GM12873 (cell line): ENCODE measurements around the gene PLXNC1.

ENCODE experiments used
- TF ChIP-seq, protein P1 (sequence below): IDR thresholded peaks from 2 replicates; pipeline ENCODE4 v1.5.1; 2012; ENCODE audit warnings: low read depth, mild to moderate bottlenecking, moderate library complexity, low read length, control low read depth; ENCODE audit not compliant: insufficient read depth; ENCODE audit errors: missing control alignments

Gene PLXNC1

DNA sequence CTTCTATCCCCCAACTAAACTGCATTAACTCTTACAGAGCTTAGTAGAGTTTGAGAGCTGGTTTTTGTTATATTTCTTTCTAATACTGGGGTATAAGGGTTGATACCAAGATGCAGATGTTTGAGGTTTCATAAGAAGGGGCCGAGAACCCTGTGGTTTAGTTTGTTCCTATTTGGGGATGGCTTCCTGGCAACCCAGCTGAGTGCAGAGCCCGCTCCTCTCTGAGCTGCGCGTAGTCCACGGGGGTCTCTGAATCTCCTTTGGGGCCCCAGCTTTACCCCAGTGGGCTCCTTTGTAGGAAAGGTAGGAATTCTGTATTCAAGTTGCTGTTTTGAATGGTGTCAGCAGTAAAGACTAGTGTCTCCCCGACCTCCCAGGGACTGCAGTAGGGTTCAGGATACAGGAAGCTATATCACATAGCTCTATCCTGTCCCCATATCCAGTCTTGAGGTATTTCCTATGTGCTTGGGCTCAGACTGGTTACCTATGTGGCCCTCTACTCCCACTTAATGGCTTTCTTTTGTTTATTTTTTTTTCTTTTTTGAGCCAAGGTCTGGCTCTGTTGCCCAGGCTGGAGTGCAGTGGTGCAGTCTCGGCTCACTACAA lies 25.4 kb downstream of the PLXNC1 start:
- TF ChIP-seq, protein P1, sequence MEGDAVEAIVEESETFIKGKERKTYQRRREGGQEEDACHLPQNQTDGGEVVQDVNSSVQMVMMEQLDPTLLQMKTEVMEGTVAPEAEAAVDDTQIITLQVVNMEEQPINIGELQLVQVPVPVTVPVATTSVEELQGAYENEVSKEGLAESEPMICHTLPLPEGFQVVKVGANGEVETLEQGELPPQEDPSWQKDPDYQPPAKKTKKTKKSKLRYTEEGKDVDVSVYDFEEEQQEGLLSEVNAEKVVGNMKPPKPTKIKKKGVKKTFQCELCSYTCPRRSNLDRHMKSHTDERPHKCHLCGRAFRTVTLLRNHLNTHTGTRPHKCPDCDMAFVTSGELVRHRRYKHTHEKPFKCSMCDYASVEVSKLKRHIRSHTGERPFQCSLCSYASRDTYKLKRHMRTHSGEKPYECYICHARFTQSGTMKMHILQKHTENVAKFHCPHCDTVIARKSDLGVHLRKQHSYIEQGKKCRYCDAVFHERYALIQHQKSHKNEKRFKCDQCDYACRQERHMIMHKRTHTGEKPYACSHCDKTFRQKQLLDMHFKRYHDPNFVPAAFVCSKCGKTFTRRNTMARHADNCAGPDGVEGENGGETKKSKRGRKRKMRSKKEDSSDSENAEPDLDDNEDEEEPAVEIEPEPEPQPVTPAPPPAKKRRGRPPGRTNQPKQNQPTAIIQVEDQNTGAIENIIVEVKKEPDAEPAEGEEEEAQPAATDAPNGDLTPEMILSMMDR, result no peak

DNA sequence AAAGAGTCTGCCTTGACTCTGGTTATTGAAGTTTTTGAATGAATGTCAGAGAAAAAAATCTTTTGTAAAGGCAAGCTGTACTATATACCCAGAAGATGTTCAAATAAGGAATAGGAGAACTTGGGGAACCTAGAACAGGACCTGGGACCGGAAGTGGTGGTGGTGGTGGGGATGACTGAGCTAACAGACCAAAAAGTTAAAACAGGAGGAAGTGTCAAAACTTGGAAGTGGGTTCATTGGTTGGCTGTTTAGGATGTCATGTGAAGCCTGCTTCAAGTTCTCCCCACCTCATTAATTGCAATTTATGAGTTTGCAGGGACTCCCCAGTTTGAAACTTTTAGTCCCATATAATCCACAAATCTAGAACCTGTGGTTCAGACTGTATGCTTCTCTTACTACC lies 26.2 kb downstream of the PLXNC1 start:
- TF ChIP-seq, protein P1, result no peak

DNA sequence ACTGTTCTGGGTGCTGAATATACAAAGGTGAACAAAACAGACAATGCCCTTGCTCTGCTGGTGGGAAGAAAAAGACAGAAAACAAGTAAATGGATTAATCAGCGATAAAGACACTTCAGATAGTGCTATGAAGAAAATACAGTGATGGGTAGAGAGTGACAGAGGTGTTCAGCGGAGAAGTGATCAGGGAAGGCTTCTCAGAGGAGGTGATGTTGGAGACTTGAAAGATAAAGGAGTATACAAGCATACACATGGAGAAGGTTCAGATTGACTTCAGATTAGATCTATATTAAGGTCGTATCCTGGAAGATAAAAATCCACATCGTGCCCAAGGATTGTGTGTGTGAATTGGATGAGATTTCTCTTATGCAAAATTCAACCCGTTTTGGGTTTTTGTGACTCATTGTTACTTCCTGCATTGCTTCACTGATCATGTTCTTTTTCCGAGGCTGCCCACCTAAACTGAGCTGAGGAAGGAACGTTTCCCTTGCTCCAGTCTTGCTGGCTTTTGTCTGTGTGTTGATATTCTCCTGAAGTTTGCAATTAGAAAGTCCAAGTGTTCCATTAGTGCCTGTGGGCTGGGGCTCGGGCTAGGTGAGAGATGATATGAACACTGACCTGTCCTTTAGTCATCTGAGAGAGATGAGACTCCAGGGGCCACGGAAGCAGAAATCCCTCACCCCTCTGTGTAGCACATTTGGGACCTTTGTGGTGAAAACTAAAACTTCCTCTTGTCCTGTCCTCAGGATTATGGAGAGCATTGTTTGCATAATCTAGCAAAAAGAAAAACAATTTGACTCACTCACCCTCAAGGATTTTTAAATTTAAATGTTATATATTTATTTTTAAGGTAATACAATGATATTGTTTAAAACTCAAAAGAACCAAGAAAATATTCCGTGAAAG lies 27.6 kb downstream of the PLXNC1 start:
- TF ChIP-seq, protein P1, result no peak

DNA sequence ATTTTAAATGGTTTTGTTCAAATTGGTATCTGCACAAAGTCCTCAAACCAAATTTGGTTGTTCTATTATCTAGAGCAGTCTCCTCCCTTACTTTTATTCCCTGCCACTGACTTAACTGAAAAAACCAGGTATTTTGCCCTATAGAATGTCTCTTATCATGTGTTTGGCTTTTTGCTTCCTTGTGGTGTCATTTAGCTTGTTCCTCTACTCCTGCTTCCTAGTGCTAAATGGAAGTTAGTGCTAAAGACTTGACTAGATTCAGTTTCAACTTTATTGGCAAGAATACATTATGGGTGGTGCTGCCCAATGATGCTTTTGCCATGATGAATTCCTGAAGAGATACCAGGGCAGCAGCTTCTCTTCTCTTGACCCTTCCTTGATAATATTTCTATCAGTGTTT lies 29.7 kb downstream of the PLXNC1 start:
- TF ChIP-seq, protein P1, result no peak

DNA sequence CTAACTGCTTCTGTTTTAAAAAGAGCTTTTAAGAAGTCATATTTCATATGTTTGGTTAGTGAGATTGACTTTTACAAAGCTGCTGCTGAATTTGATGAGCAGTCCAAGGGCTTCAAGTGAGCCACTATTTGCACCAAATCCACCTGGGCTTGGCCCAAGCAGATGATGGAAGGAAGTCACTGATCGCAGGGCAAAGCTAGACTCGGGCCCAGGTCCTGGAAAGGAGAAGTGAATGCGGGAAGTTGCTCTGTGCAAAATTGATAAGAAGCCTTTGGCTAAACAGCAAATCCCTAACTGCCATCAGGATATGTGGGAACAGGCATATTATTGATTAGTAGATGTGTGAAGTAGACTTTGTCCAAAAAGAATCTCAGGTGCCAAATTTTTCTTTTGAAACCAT lies 30.5 kb downstream of the PLXNC1 start:
- TF ChIP-seq, protein P1, result no peak

DNA sequence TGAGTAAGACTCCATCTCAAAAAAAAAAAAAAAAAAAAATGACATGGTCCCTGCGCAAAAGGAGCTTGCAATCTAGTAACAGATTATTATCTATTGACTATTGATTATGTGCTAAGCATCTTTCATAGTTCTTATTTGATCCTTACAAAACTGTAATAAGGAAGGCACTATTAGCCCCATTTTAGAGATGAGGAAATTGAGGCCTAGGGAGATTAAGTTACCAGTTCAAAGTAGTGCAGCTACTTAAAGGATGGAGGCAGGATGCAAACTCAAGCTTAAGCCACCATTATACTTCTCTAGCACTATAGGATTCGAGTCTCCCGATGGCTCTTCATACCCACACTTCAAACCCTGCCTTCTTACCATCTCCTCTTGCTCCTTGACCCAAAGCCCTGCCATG lies 31.3 kb downstream of the PLXNC1 start:
- TF ChIP-seq, protein P1, result no peak

DNA sequence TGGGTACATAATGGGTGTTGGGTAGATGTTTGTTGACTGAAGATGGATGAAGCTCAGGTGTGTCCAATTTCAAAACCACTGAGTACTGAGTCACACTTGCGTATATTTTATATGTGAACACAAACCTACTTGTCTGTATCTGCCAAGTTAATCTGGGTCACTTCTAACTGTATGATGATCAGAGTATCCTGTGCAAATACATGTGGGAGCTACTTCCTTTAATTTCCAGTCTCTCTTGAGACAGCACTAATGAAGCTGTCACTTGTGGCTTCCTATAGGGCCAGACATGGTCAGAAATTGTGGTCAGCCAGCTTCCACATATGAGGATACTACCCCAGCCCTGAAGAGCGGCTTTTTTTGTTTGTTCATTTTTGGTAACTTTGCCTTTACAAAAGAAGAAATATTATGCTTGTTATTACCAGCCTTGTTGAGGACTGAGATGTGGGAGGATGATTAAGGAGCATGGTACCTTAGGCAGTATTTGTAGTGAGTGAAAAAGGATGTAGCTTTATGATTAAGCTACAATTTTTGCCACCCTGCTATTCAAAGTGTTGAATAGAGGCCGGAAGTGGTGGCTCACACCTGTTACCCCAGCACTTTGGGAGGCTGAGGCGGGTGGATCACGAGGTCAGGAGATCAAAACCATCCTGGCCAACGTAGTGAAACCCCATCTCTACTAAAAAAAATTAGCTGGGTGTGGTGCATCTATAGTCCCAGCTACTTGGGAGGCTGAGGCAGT lies 32.4 kb downstream of the PLXNC1 start:
- TF ChIP-seq, protein P1, result no peak
